ENCODE results near the gene CADM1. TPM values are rescaled to one million over a fixed set of nuclear protein-coding genes. Genes with fewer than 3 reads are reported as not detected.

CADM1 gene
- total and polyA plus RNA-seq, 2 donors (not counting 3 experiments of a cell fraction or from before 2014, with no cell fraction given), result 0.52 to 2.6 TPM

DNA sequence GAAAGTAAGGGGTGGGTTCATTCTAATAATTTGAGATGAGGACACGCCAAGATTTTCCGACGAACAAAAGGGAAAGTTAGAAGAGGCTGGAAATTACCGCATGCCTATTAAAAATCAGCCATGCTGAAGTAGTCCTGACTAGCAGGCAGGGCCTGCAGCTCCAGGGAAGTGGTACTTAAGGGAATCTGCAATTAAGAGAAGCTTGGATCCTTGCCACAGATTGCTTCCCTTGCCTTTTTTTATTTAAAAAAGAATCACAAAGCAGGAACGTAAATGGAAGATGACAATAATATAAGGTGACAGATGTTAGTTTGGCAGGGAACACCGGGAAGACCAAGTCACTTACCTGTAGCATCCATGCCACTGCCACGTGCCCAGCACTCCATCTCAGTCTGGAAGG lies 359.3 kb downstream of the CADM1 start:
- Histone ChIP-seq H3K79me2 (ENCODE audit: control insufficient read depth, insufficient read depth, low read length) (no peaks in the 10 kb centered on the region), H3K4me1 (ENCODE audit: control insufficient read depth, extremely low read depth, insufficient read depth, low read length) (no peaks in the 10 kb centered on the region), H3K4me3 (replicated peaks in 1 of 3; ENCODE audit: insufficient read depth in 1 of 3, low read depth in 1 of 3, low read length in 3 of 3) (no peak overlapping the region), H3K27me3 (ENCODE audit: control insufficient read depth in 2 of 2, insufficient read depth in 2 of 2, low read length in 2 of 2) (no peaks in the 10 kb centered on the region), H3K9me3 (replicated peaks; ENCODE audit: control insufficient read depth, insufficient read depth, low read length) (no peaks in the 10 kb centered on the region), H2AFZ (ENCODE audit: low read depth, low read length) (no peak overlapping the region), H3K4me2 (ENCODE audit: insufficient read depth, low read length) (no peak overlapping the region), H3K27ac (ENCODE audit: insufficient read depth, low read depth, low read length) (no peak overlapping the region), H3K36me3 (ENCODE audit: control insufficient read depth in 2 of 2, extremely low read depth in 1 of 2, insufficient read depth in 2 of 2, low read length in 2 of 2) (no peaks in the 10 kb centered on the region), H3K9ac (replicated peaks; ENCODE audit: extremely low read depth, insufficient read depth, low read length) (no peak overlapping the region), H4K20me1 (replicated peaks; ENCODE audit: control insufficient read depth, extremely low read depth, insufficient read depth, low read length) (no peaks in the 10 kb centered on the region), H3K9me1 (replicated peaks; ENCODE audit: control insufficient read depth, extremely low read depth, insufficient read depth, low read length) (no peaks in the 10 kb centered on the region)
- CTCF ChIA-PET, result no interaction called here
- POLR2A ChIA-PET, result no interaction called here
- BruUV-seq (replicated peaks), result no TSS peak
- DNase-seq (ENCODE audit: low read depth, low spot score) (no peak), FAIRE-seq (no peak)
- TF ChIP-seq JUN (IDR thresholded peaks at IDR 0.05; ENCODE audit: borderline replicate concordance, insufficient read depth, insufficient read length, low read depth) (no peak), GATA2 (IDR thresholded peaks at IDR 0.05; ENCODE audit: insufficient read depth, insufficient read length, low read depth, low read length) (no peak), POLR2A (IDR thresholded peaks at IDR 0.05; ENCODE audit: low read depth, low read length) (no peak), MYC (IDR thresholded peaks at IDR 0.05; ENCODE audit: low read depth, low read length) (no peak), POLR2AphosphoS5 (IDR thresholded peaks at IDR 0.05; ENCODE audit: insufficient read depth, low read depth, low read length) (no peak), FOS (IDR thresholded peaks at IDR 0.05; ENCODE audit: borderline replicate concordance, insufficient read depth, low read length) (no peak), EZH2 (IDR thresholded peaks at IDR 0.05; ENCODE audit: borderline replicate concordance, low read depth, low read length, severe bottlenecking) (no peak)
- TF ChIP-seq, protein P1, sequence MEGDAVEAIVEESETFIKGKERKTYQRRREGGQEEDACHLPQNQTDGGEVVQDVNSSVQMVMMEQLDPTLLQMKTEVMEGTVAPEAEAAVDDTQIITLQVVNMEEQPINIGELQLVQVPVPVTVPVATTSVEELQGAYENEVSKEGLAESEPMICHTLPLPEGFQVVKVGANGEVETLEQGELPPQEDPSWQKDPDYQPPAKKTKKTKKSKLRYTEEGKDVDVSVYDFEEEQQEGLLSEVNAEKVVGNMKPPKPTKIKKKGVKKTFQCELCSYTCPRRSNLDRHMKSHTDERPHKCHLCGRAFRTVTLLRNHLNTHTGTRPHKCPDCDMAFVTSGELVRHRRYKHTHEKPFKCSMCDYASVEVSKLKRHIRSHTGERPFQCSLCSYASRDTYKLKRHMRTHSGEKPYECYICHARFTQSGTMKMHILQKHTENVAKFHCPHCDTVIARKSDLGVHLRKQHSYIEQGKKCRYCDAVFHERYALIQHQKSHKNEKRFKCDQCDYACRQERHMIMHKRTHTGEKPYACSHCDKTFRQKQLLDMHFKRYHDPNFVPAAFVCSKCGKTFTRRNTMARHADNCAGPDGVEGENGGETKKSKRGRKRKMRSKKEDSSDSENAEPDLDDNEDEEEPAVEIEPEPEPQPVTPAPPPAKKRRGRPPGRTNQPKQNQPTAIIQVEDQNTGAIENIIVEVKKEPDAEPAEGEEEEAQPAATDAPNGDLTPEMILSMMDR (IDR thresholded peaks at IDR 0.05; ENCODE audit: extremely low read depth in 1 of 2, insufficient read depth in 1 of 2, low read depth in 1 of 2, low read length in 2 of 2), result no peak
- TF ChIP-seq, protein P2, sequence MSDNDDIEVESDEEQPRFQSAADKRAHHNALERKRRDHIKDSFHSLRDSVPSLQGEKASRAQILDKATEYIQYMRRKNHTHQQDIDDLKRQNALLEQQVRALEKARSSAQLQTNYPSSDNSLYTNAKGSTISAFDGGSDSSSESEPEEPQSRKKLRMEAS (IDR thresholded peaks at IDR 0.05; ENCODE audit: insufficient read depth, insufficient read length), result no peak
- intact Hi-C loops (cut with micrococcal nuclease), result no loop called here
- dilution Hi-C loops (cut with MboI; ENCODE audit: extremely low pct_ligation_motif_present, low sequenced_read_pairs), result no loop called here
